Astrocyte (in vitro differentiated cells and primary cell): Measurements from ENCODE around the gene QTRT2. TPM values are rescaled to one million over a fixed set of nuclear protein-coding genes. Genes with fewer than 3 reads are reported as not detected.

ENCODE experiments used
- DNase-seq: peaks from one replicate; pipeline ENCODE4 v3.0.0-alpha.2; 2010; ENCODE audit warnings: low read depth
- FAIRE-seq: peaks from 2 replicates; lab custom pipeline; 2011; peaks lifted over from hg19 to GRCh38; lab: Jason Lieb, UNC
- H2AFZ ChIP-seq: 2 replicates; pipeline ENCODE4 v1.6.0; 2012; ENCODE audit warnings: low read depth, low read length, inconsistent platforms
- H3K27ac ChIP-seq: 2 replicates; pipeline ENCODE4 v1.5.1; 2011; ENCODE audit warnings: low read depth, low read length, inconsistent platforms
- H3K27me3 ChIP-seq: 2 replicates; pipeline ENCODE4 v1.6.0; 2011; ENCODE audit warnings: low read length, inconsistent platforms; ENCODE audit not compliant: insufficient read depth
- H3K36me3 ChIP-seq: 2 replicates; pipeline ENCODE4 v1.5.1; 2011; ENCODE audit warnings: low read length, inconsistent platforms; ENCODE audit not compliant: insufficient read depth
- H3K4me1 ChIP-seq: 2 replicates; pipeline ENCODE4 v1.5.1; 2011; ENCODE audit warnings: low read length, inconsistent platforms; ENCODE audit not compliant: insufficient read depth
- H3K4me2 ChIP-seq: 2 replicates; pipeline ENCODE4 v1.6.0; 2012; ENCODE audit warnings: low read length, inconsistent platforms
- H3K4me3 ChIP-seq: 2 replicates; pipeline ENCODE4 v1.5.1; 2011; ENCODE audit warnings: low read depth, mild to moderate bottlenecking, low read length, inconsistent platforms; ENCODE audit not compliant: insufficient read depth
- H3K79me2 ChIP-seq: 2 replicates; pipeline ENCODE4 v1.6.0; 2012; ENCODE audit warnings: mild to moderate bottlenecking, low read length, inconsistent platforms; ENCODE audit not compliant: insufficient read depth
- H3K9ac ChIP-seq: 2 replicates; pipeline ENCODE4 v1.6.0; 2012; ENCODE audit warnings: mild to moderate bottlenecking, low read length, inconsistent platforms
- H3K9me3 ChIP-seq: 2 replicates; pipeline ENCODE4 v1.5.1; 2012; ENCODE audit warnings: low read depth, mild to moderate bottlenecking, low read length, inconsistent platforms; ENCODE audit not compliant: insufficient read depth
- H4K20me1 ChIP-seq: 2 replicates; pipeline ENCODE4 v1.6.0; 2012; ENCODE audit warnings: low read length, inconsistent platforms; ENCODE audit not compliant: insufficient read depth
- H3K27ac Mint-ChIP-seq: one replicate; pipeline ENCODE4 v1.8.0; 2021; ENCODE audit warnings: mild to moderate bottlenecking, mixed read lengths; ENCODE audit not compliant: unreplicated experiment
- H3K27me3 Mint-ChIP-seq: one replicate; pipeline ENCODE4 v1.8.0; 2021; ENCODE audit warnings: low read depth, mixed read lengths; ENCODE audit not compliant: unreplicated experiment
- H3K36me3 Mint-ChIP-seq: one replicate; pipeline ENCODE4 v1.8.0; 2021; ENCODE audit warnings: low read depth, mixed read lengths; ENCODE audit not compliant: unreplicated experiment
- H3K4me1 Mint-ChIP-seq: one replicate; pipeline ENCODE4 v1.8.0; 2021; ENCODE audit warnings: low read depth, mixed read lengths; ENCODE audit not compliant: unreplicated experiment
- H3K4me3 Mint-ChIP-seq: one replicate; pipeline ENCODE4 v1.8.0; 2021; ENCODE audit warnings: mild to moderate bottlenecking, moderate library complexity, mixed read lengths; ENCODE audit not compliant: unreplicated experiment
- H3K9me3 Mint-ChIP-seq: one replicate; pipeline ENCODE4 v1.8.0; 2021; ENCODE audit warnings: mild to moderate bottlenecking, mixed read lengths; ENCODE audit not compliant: unreplicated experiment
- CTCF ChIP-seq: IDR thresholded peaks from 2 replicates; pipeline ENCODE4 v1.5.1; 2011; ENCODE audit warnings: low read depth, mild to moderate bottlenecking, inconsistent platforms, low read length, moderate library complexity; ENCODE audit not compliant: insufficient read depth
- EZH2 ChIP-seq: IDR thresholded peaks from 2 replicates; pipeline ENCODE4 v1.6.1; 2012; ENCODE audit warnings: mild to moderate bottlenecking, low read length, inconsistent platforms; ENCODE audit not compliant: insufficient read depth
- total RNA-seq: library from RNA; stranded (reverse); gene quantifications from 2 replicates; pipeline ENCODE4 v1.2.1, GENCODE V29; 2021

QTRT2 gene
- total RNA-seq, 1 donor from 2014 or later: 22.7 TPM

GRCh38 chr3:114057011-114057347 is 442 bp downstream of the QTRT2 start:
- H3K79me2 ChIP-seq: peaks cover 54% of the 10 kb centered on the region
- H3K27ac ChIP-seq: peak overlapping the region; percentile 80
- no peak for DNase-seq
- no peaks in the 10 kb centered on the region for H3K27me3 ChIP-seq
- FAIRE-seq: no peak
- peaks cover 6% of the 10 kb centered on the region for H3K4me1 Mint-ChIP-seq
- peaks cover 13% of the 10 kb centered on the region for H3K4me1 ChIP-seq
- peak overlapping the region; percentile 85 for H3K27ac Mint-ChIP-seq
- peak overlapping the region; percentile 96 for H2AFZ ChIP-seq
- H3K4me2 ChIP-seq: peak overlapping the region; percentile 90
- no peaks in the 10 kb centered on the region for H3K9me3 ChIP-seq
- peak overlapping the region; percentile 86 for H3K9ac ChIP-seq
- H3K9me3 Mint-ChIP-seq: no peaks in the 10 kb centered on the region
- peak overlapping the region; percentile 97 for H3K4me3 ChIP-seq
- peak overlapping the region; percentile 97 for H3K4me3 Mint-ChIP-seq
- H4K20me1 ChIP-seq: peaks cover 7% of the 10 kb centered on the region
- H3K27me3 Mint-ChIP-seq: no peaks in the 10 kb centered on the region
- H3K36me3 ChIP-seq: no peaks in the 10 kb centered on the region
- H3K36me3 Mint-ChIP-seq: no peaks in the 10 kb centered on the region
- TF ChIP-seq EZH2 (no peak), CTCF (no peak)

DNA sequence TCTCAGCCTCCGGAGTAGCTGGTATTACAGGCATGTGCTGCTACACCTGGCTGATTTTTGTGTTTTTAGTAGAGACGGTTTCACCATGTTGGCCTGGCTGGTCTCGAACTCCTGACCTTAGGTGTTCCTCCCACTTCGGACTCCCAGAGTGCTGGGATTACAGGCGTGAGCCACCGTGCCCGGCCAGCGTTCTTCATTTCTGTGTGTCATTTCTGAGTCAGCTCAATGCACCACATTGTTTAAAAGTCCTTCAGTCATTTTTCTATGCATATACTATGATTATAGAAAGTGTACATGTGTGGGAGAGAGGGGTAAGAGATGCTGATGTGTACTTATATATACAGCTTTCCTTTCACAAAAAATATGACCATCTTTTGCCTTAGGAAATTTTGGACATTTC is 2.1 kb downstream of the QTRT2 start:
- Mint-ChIP-seq H3K4me1 (peaks cover 6% of the 10 kb centered on the region), H3K4me3 (peak overlapping the region; percentile 52), H3K27ac (no peak overlapping the region), H3K9me3 (no peaks in the 10 kb centered on the region), H3K27me3 (no peaks in the 10 kb centered on the region), H3K36me3 (no peaks in the 10 kb centered on the region)
- Histone ChIP-seq H3K27me3 (no peaks in the 10 kb centered on the region), H2AFZ (no peak overlapping the region), H3K4me1 (peaks cover 13% of the 10 kb centered on the region), H3K9ac (no peak overlapping the region), H3K79me2 (peaks cover 70% of the 10 kb centered on the region), H4K20me1 (peaks cover 7% of the 10 kb centered on the region), H3K36me3 (no peaks in the 10 kb centered on the region), H3K4me2 (peak overlapping the region; percentile 90), H3K9me3 (no peaks in the 10 kb centered on the region), H3K27ac (no peak overlapping the region), H3K4me3 (no peak overlapping the region)
- FAIRE-seq: no peak
- no peak for DNase-seq
- TF ChIP-seq CTCF (no peak), EZH2 (no peak)

GRCh38 chr3:114060906-114061655 is 4.5 kb downstream of the QTRT2 start:
- Histone ChIP-seq H4K20me1 (peaks cover 7% of the 10 kb centered on the region), H3K9me3 (no peaks in the 10 kb centered on the region), H3K4me3 (no peak overlapping the region), H3K79me2 (peaks cover 86% of the 10 kb centered on the region), H3K4me1 (peaks cover 9% of the 10 kb centered on the region), H3K27ac (no peak overlapping the region), H3K36me3 (no peaks in the 10 kb centered on the region), H3K27me3 (no peaks in the 10 kb centered on the region), H2AFZ (no peak overlapping the region), H3K9ac (no peak overlapping the region), H3K4me2 (no peak overlapping the region)
- Mint-ChIP-seq H3K36me3 (no peaks in the 10 kb centered on the region), H3K4me3 (no peak overlapping the region), H3K27me3 (no peaks in the 10 kb centered on the region), H3K4me1 (peaks cover 2% of the 10 kb centered on the region), H3K9me3 (no peaks in the 10 kb centered on the region), H3K27ac (no peak overlapping the region)
- DNase-seq: no peak
- no peak for FAIRE-seq
- TF ChIP-seq CTCF (no peak), EZH2 (no peak)
